ENCODE results near the gene SPP2.

SPP2 gene

DNA sequence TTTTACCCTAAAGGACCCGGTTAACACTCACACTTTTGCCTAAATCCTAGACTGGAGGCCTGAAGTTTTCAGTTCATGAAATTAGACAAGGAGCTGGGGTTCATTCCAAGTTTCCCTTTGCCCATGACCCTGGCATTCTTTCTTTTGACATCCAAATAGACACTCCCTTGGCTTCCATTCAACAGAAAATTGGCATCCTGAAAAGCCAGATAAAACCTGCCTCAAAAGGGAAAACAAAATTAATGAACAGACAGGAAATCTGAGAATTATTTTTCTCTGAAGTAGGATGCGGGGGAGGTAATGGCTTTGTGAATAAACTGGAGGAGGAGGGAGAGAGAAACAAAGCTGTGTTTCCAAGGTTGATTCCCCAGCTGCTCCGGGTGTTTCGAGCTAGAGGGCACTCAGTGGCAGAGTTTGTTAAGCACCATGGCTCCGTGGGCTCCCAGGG lies 41.0 kb downstream of the SPP2 start:
- no peak overlapping the region for H3K4me3 ChIP-seq
- H3K27me3 ChIP-seq (ENCODE audit: low read depth): peaks cover 6% of the 10 kb centered on the region; the same call in 1 of the 2 replicates
- no peak for DNase-seq (ENCODE audit: low spot score in 2 of 2)
- H3K4me1 ChIP-seq: no peaks in the 10 kb centered on the region
- in situ Hi-C loops (cut with MboI; ENCODE audit: low sequenced_read_pairs): no loop called here
- H3K36me3 ChIP-seq (replicated peaks): no peaks in the 10 kb centered on the region
- no peaks in the 10 kb centered on the region; the same call in 1 of the 2 replicates for H3K9me3 ChIP-seq

DNA sequence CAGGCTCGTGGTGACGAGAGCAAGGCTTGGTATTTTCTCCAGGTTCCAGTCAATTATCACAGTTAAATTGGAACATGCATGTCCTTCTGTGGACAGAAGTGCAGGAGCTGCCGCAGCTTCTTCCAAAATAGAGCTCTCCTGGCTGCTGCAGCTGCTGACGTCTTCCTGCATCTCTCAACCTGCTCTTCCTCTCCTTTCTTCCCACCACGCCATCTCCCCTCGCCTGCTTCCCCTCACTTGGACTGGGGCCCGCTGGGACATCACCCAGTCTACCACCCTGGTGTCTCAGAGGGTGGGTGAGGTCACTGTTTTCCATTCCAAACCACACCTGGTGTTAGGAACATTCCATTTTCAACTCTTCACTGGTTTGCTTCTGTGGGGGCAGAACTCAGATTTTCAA lies 41.4 kb downstream of the SPP2 start:
- in situ Hi-C loops (cut with MboI; ENCODE audit: low sequenced_read_pairs): no loop called here
- H3K4me3 ChIP-seq: no peak overlapping the region
- H3K9me3 ChIP-seq: no peaks in the 10 kb centered on the region; the same call in 1 of the 2 replicates
- DNase-seq (ENCODE audit: low spot score in 2 of 2): no peak
- no peaks in the 10 kb centered on the region for H3K36me3 ChIP-seq (replicated peaks)
- H3K4me1 ChIP-seq: no peaks in the 10 kb centered on the region
- peaks cover 6% of the 10 kb centered on the region; the same call in 1 of the 2 replicates for H3K27me3 ChIP-seq (ENCODE audit: low read depth)

DNA sequence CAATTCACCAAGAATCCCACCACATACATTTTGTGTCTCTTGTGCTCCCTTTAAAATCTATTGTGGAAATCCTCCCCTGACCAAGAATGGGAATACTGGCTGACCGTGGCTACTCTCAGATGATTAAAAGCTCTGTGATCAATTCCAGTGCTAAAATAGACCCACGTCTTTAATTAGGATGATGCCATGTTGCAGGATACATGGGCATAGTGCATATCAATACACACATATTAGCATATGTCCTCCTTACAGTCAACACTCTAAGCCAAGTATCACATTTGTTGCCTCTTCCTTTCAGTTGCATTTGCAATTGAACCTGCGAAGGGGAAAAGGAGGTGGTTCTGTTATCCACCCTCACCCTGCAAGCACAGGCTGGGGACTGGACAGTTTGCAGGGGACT lies 41.8 kb downstream of the SPP2 start:
- DNase-seq (ENCODE audit: low spot score in 2 of 2): no peak
- Histone ChIP-seq H3K4me1 (no peaks in the 10 kb centered on the region), H3K4me3 (no peak overlapping the region), H3K27me3 (ENCODE audit: low read depth) (peaks cover 6% of the 10 kb centered on the region; the same call in 1 of the 2 replicates), H3K9me3 (no peaks in the 10 kb centered on the region; the same call in 1 of the 2 replicates), H3K36me3 (replicated peaks) (no peaks in the 10 kb centered on the region)
- in situ Hi-C loops (cut with MboI; ENCODE audit: low sequenced_read_pairs): no loop called here

DNA sequence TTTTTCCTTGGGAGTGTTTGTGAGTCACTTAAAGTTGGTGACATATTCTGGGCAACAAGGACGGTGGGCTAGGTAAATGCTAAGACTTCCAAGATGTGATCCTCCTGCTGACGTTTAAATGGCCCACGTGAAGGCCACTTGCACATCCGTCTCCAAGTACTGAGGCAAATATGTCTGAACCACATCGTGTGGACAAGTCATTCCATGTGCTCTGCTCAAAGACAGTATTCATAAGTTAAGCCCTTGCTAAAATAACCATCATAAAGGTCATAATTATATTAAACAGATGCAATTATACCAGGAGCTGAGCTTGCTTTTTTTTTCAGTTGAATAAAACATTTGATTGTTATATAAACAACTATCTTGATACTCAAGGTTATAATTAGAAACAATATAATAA lies 44.8 kb downstream of the SPP2 start:
- Histone ChIP-seq H3K9me3 (no peaks in the 10 kb centered on the region), H3K27me3 (ENCODE audit: low read depth) (peaks cover 2% of the 10 kb centered on the region; the same call in 1 of the 2 replicates), H3K36me3 (replicated peaks) (no peaks in the 10 kb centered on the region), H3K4me1 (no peaks in the 10 kb centered on the region), H3K4me3 (no peak overlapping the region)
- DNase-seq (ENCODE audit: low spot score in 2 of 2): no peak
- in situ Hi-C loops (cut with MboI; ENCODE audit: low sequenced_read_pairs): no loop called here

- Histone ChIP-seq H3K4me1 (no peaks in the 10 kb centered on the region), H3K9me3 (no peaks in the 10 kb centered on the region), H3K4me3 (no peak overlapping the region), H3K36me3 (replicated peaks) (no peaks in the 10 kb centered on the region), H3K27me3 (ENCODE audit: low read depth) (peaks cover 2% of the 10 kb centered on the region; the same call in 1 of the 2 replicates)
- no peak for DNase-seq (ENCODE audit: low spot score in 2 of 2)
- in situ Hi-C loops (cut with MboI; ENCODE audit: low sequenced_read_pairs): no loop called here
Measured at GRCh38 chr2:234096164-234096563, 45.7 kb downstream of the SPP2 start.

DNA sequence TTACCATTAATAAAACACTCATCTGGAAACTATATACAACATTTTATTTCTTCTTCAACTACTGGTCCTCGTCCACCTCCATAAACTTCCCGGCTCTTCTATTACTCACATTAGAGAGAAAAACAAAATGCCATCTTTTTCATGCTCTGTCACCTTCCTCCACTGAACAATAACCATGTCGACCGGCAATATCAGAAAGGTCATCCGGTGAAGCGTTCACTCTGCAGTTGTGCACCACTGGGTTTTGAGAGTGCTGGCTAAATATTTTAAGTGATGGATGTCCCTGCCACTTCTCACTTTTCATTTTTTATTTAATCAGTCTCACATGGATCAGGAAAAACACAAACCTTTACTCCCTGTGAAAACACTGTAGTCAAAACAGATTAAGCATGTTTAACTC lies 48.2 kb downstream of the SPP2 start:
- Histone ChIP-seq H3K27me3 (ENCODE audit: low read depth) (no peaks in the 10 kb centered on the region; the same call in 1 of the 2 replicates), H3K36me3 (replicated peaks) (no peaks in the 10 kb centered on the region), H3K9me3 (no peaks in the 10 kb centered on the region), H3K4me3 (no peak overlapping the region), H3K4me1 (no peaks in the 10 kb centered on the region)
- in situ Hi-C loops (cut with MboI; ENCODE audit: low sequenced_read_pairs): no loop called here
- no peak for DNase-seq (ENCODE audit: low spot score in 2 of 2)

- H3K36me3 ChIP-seq (replicated peaks): no peaks in the 10 kb centered on the region
- H3K4me3 ChIP-seq: no peak overlapping the region
- no peak for DNase-seq (ENCODE audit: low spot score in 2 of 2)
- no peaks in the 10 kb centered on the region for H3K4me1 ChIP-seq
- no peaks in the 10 kb centered on the region for H3K9me3 ChIP-seq
- in situ Hi-C loops (cut with MboI; ENCODE audit: low sequenced_read_pairs): no loop called here
- H3K27me3 ChIP-seq (ENCODE audit: low read depth): no peaks in the 10 kb centered on the region; the same call in 1 of the 2 replicates
Measured at GRCh38 chr2:234099266-234099665, 48.8 kb downstream of the SPP2 start.

DNA sequence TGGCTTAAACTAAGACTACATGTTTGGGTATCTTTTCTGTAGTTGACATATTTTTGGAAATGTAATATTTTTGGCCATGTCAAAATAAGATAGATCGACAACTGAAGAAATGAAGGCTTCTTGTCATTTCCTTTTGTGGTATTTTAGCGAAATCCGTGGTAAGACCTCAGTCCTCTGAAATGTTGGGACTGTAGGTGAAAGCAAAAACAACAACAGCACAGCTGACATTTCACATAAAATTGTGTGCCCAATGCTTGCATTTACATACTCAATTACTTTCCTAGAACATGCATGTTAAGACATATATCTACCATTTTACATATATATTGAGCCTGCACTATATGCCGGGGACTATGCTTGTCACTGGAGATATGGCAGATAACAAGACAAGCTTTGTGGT lies 50.2 kb downstream of the SPP2 start:
- Histone ChIP-seq H3K4me1 (no peaks in the 10 kb centered on the region), H3K4me3 (no peak overlapping the region)

GRCh38 chr2:234102112-234102511 lies 51.6 kb downstream of the SPP2 start:
- H3K4me3 ChIP-seq: no peak overlapping the region
- no peaks in the 10 kb centered on the region for H3K4me1 ChIP-seq
- H3K27me3 ChIP-seq (ENCODE audit: low read depth): peaks cover 2% of the 10 kb centered on the region; the same call in 1 of the 2 replicates
- DNase-seq (ENCODE audit: low spot score in 2 of 2): no peak
- H3K9me3 ChIP-seq: no peaks in the 10 kb centered on the region
- in situ Hi-C loops (cut with MboI; ENCODE audit: low sequenced_read_pairs): no loop called here
- no peaks in the 10 kb centered on the region for H3K36me3 ChIP-seq (replicated peaks)

More for the DNA sequence above, 50.2 kb downstream of the SPP2 start:
- H3K9me3 ChIP-seq: no peaks in the 10 kb centered on the region
- no peaks in the 10 kb centered on the region for H3K36me3 ChIP-seq (replicated peaks)
- no peak for DNase-seq (ENCODE audit: low spot score in 2 of 2)
- H3K27me3 ChIP-seq (ENCODE audit: low read depth): peaks cover 2% of the 10 kb centered on the region; the same call in 1 of the 2 replicates
- in situ Hi-C loops (cut with MboI; ENCODE audit: low sequenced_read_pairs): no loop called here

- Histone ChIP-seq H3K4me3 (no peak overlapping the region), H3K27me3 (ENCODE audit: low read depth) (peaks cover 9% of the 10 kb centered on the region; the same call in 1 of the 2 replicates), H3K36me3 (replicated peaks) (no peaks in the 10 kb centered on the region), H3K4me1 (no peaks in the 10 kb centered on the region), H3K9me3 (no peaks in the 10 kb centered on the region)
- DNase-seq (ENCODE audit: low spot score in 2 of 2): no peak
- in situ Hi-C loops (cut with MboI; ENCODE audit: low sequenced_read_pairs): no loop called here
Measured at GRCh38 chr2:234107861-234108260, 57.4 kb downstream of the SPP2 start.

GRCh38 chr2:234109321-234109720 lies 58.8 kb downstream of the SPP2 start:
- no peaks in the 10 kb centered on the region for H3K4me1 ChIP-seq
- H3K27me3 ChIP-seq (ENCODE audit: low read depth): peaks cover 9% of the 10 kb centered on the region; the same call in 1 of the 2 replicates
- DNase-seq (ENCODE audit: low spot score in 2 of 2): no peak
- in situ Hi-C loops (cut with MboI; ENCODE audit: low sequenced_read_pairs): no loop called here
- H3K4me3 ChIP-seq: no peak overlapping the region
- H3K9me3 ChIP-seq: no peaks in the 10 kb centered on the region
- no peaks in the 10 kb centered on the region for H3K36me3 ChIP-seq (replicated peaks)

DNA sequence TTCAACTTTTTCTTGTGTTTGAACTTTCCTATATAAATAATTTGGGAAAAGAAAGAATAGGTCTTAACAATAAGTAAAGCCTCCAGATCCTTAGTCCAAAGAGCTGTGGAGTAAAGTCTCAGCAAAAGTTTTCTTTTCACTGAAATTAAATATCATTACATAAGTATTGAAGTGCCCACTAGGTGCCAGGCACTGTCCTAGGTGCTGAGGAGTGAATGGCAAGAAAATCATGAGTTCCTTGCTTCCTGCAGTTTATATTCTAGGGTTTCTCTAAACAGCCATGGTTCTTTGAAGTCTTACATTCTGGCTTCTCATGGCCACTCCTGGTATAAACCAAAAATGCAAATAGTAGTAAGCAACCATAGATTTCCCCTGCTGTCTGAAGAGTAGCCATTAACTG lies 59.7 kb downstream of the SPP2 start:
- no peaks in the 10 kb centered on the region for H3K4me1 ChIP-seq
- H3K36me3 ChIP-seq (replicated peaks): no peaks in the 10 kb centered on the region
- H3K9me3 ChIP-seq: no peaks in the 10 kb centered on the region
- H3K4me3 ChIP-seq: no peak overlapping the region
- in situ Hi-C loops (cut with MboI; ENCODE audit: low sequenced_read_pairs): no loop called here
- H3K27me3 ChIP-seq (ENCODE audit: low read depth): peaks cover 9% of the 10 kb centered on the region; the same call in 1 of the 2 replicates
- no peak for DNase-seq (ENCODE audit: low spot score in 2 of 2)

DNA sequence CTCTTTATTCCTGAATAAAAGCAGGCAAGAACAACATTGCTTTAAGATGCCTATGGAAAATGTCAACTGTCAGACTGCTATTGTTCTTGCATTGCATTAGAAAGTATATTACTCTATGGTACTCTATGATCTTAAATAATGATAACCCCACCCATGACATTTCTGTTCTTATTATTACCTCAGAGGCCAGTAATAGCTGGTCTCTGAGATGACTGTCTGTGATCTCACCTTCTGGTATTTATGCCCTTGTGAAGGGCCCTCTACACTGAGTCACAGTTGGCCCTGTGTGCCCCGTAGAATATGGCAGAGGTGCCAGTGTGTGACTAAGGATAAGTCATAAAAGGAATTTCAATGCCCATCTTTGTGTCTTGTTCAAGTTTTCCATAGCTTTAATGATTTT lies 61.0 kb downstream of the SPP2 start:
- Histone ChIP-seq H3K4me3 (no peak overlapping the region), H3K9me3 (no peaks in the 10 kb centered on the region), H3K4me1 (no peaks in the 10 kb centered on the region), H3K27me3 (ENCODE audit: low read depth) (peaks cover 7% of the 10 kb centered on the region; the same call in 1 of the 2 replicates), H3K36me3 (replicated peaks) (no peaks in the 10 kb centered on the region)
- in situ Hi-C loops (cut with MboI; ENCODE audit: low sequenced_read_pairs): no loop called here
- DNase-seq (ENCODE audit: low spot score in 2 of 2): no peak

- Histone ChIP-seq H3K36me3 (replicated peaks) (no peaks in the 10 kb centered on the region), H3K4me1 (no peaks in the 10 kb centered on the region), H3K9me3 (no peaks in the 10 kb centered on the region), H3K27me3 (ENCODE audit: low read depth) (peaks cover 7% of the 10 kb centered on the region), H3K4me3 (no peak overlapping the region)
- DNase-seq (ENCODE audit: low spot score in 2 of 2): no peak
- in situ Hi-C loops (cut with MboI; ENCODE audit: low sequenced_read_pairs): no loop called here
Measured at GRCh38 chr2:234116010-234116409, 65.5 kb downstream of the SPP2 start.

GRCh38 chr2:234121999-234122398 lies 71.5 kb downstream of the SPP2 start:
- DNase-seq (ENCODE audit: low spot score in 2 of 2): no peak
- Histone ChIP-seq H3K36me3 (replicated peaks) (no peaks in the 10 kb centered on the region), H3K9me3 (no peaks in the 10 kb centered on the region), H3K27me3 (ENCODE audit: low read depth) (no peaks in the 10 kb centered on the region), H3K4me3 (no peak overlapping the region), H3K4me1 (no peaks in the 10 kb centered on the region)
- in situ Hi-C loops (cut with MboI; ENCODE audit: low sequenced_read_pairs): no loop called here

Data from HAP-1 (cell line).